ENCODE data around the gene EEF1A2.

- TF ChIP-seq CTCF (IDR thresholded peaks at IDR 0.05; ENCODE audit: borderline replicate concordance, extremely low read depth, low read length, poor library complexity, severe bottlenecking) (no peak), EZH2 (IDR thresholded peaks at IDR 0.05; ENCODE audit: borderline replicate concordance, low read depth, low read length, severe bottlenecking) (no peak)
Observed at GRCh38 chr20:63463400-63464288, 35.2 kb downstream of the EEF1A2 start.

All from DND-41 (cell line).